Smooth muscle cell (in vitro differentiated cells): ENCODE measurements around the gene TRIM33. TPM values are rescaled to one million over a fixed set of nuclear protein-coding genes. Genes with fewer than 3 reads are reported as not detected.

ENCODE experiments used
- DNase-seq: peaks from one replicate; lab custom pipeline; 2025; ENCODE audit not compliant: unreplicated experiment; lab: John Stamatoyannopoulos, UW
- H2AFZ ChIP-seq: fragments of 200-600 bp; sonication (generic); 2 replicates; pipeline ENCODE4 v1.6.0; 2016; ENCODE audit warnings: antibody characterized with exemption, low read depth, mild to moderate bottlenecking
- H3F3A ChIP-seq: fragments of 200-600 bp; sonication (generic); 2 replicates; pipeline ENCODE4 v1.6.0; 2017; ENCODE audit warnings: antibody characterized with exemption, low read depth
- H3K27ac ChIP-seq: fragments of 200-600 bp; sonication (generic); 2 replicates; pipeline ENCODE4 v1.5.1; 2016; ENCODE audit warnings: low read depth, mild to moderate bottlenecking
- H3K27me3 ChIP-seq: fragments of 200-600 bp; sonication (generic); 2 replicates; pipeline ENCODE4 v1.6.1; 2016; ENCODE audit warnings: low read depth, mild to moderate bottlenecking
- H3K36me3 ChIP-seq: fragments of 200-600 bp; sonication (generic); 2 replicates; pipeline ENCODE4 v1.5.1; 2016; ENCODE audit warnings: low read depth
- H3K4me1 ChIP-seq: fragments of 200-600 bp; sonication (generic); 2 replicates; pipeline ENCODE4 v1.5.1; 2016; ENCODE audit warnings: low read depth
- H3K4me2 ChIP-seq: fragments of 200-600 bp; sonication (generic); 2 replicates; pipeline ENCODE4 v1.6.0; 2016; ENCODE audit warnings: mild to moderate bottlenecking
- H3K4me3 ChIP-seq: fragments of 200-600 bp; sonication (generic); 2 replicates; pipeline ENCODE4 v1.5.1; 2016; ENCODE audit warnings: mild to moderate bottlenecking
- H3K79me2 ChIP-seq: fragments of 200-600 bp; sonication (generic); 2 replicates; pipeline ENCODE4 v1.6.0; 2016; ENCODE audit warnings: low read depth, mild to moderate bottlenecking
- H3K9ac ChIP-seq: fragments of 200-600 bp; sonication (generic); 2 replicates; pipeline ENCODE4 v1.6.0; 2016; ENCODE audit warnings: low read depth
- H3K9me3 ChIP-seq: fragments of 200-600 bp; sonication (generic); replicated peaks from 2 replicates; pipeline ENCODE4 v1.5.1; 2016; ENCODE audit warnings: low read depth
- H4K20me1 ChIP-seq: fragments of 200-600 bp; sonication (generic); 2 replicates; pipeline ENCODE4 v1.6.0; 2016; ENCODE audit warnings: low read depth
- WGBS: methylation state at CpG from one replicate; pipeline ENCODE4 v1.1.7; 2016; ENCODE audit warnings: low lambda C conversion rate; 5-methylcytosine and 5-hydroxymethylcytosine counted together
- polyA plus RNA-seq: library from polyadenylated mRNA; unstranded; fragments of >200 nt; fragmentation: Nextera tagmentation; extraction: Ambion mirVana; gene quantifications from 2 replicates; pipeline ENCODE4 v1.2.1, GENCODE V29; 2016
- total RNA-seq: library from RNA; depleted of rRNA; stranded (reverse); fragments of >200 nt; gene quantifications from 2 replicates; pipeline ENCODE4 v1.2.3, GENCODE V29; 2014
- TF ChIP-seq, protein P1 (sequence below): fragments of 200-600 bp; sonication (generic); IDR thresholded peaks from 2 replicates; pipeline ENCODE4 v1.5.1; 2017; ENCODE audit warnings: borderline replicate concordance, mild to moderate bottlenecking, antibody characterized with exemption; ENCODE audit not compliant: insufficient read depth, poor library complexity, severe bottlenecking

TRIM33 gene
- total and polyA plus RNA-seq, 2 experiments from 2014 or later = 12.0 to 30.5 TPM

- Histone ChIP-seq H3K4me2 (no peak overlapping the region), H4K20me1 (peaks cover 93% of the 10 kb centered on the region), H3K9ac (no peak overlapping the region), H3K79me2 (peaks cover 98% of the 10 kb centered on the region), H2AFZ (no peak overlapping the region), H3F3A (no peaks in the 10 kb centered on the region), H3K4me3 (no peak overlapping the region), H3K36me3 (no peaks in the 10 kb centered on the region), H3K27ac (no peak overlapping the region), H3K27me3 (no peaks in the 10 kb centered on the region), H3K4me1 (peaks cover 16% of the 10 kb centered on the region), H3K9me3 (no peaks in the 10 kb centered on the region)
- no peak for DNase-seq
- WGBS = 85% methylated on average over 7 of the region's 7 CpGs
- TF ChIP-seq, protein P1, sequence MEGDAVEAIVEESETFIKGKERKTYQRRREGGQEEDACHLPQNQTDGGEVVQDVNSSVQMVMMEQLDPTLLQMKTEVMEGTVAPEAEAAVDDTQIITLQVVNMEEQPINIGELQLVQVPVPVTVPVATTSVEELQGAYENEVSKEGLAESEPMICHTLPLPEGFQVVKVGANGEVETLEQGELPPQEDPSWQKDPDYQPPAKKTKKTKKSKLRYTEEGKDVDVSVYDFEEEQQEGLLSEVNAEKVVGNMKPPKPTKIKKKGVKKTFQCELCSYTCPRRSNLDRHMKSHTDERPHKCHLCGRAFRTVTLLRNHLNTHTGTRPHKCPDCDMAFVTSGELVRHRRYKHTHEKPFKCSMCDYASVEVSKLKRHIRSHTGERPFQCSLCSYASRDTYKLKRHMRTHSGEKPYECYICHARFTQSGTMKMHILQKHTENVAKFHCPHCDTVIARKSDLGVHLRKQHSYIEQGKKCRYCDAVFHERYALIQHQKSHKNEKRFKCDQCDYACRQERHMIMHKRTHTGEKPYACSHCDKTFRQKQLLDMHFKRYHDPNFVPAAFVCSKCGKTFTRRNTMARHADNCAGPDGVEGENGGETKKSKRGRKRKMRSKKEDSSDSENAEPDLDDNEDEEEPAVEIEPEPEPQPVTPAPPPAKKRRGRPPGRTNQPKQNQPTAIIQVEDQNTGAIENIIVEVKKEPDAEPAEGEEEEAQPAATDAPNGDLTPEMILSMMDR = no peak
These were observed 7.0 kb downstream of the TRIM33 start for GRCh38 chr1:114503916-114504422.

GRCh38 chr1:114502080-114502479, 8.9 kb downstream of the TRIM33 start:
- TF ChIP-seq, protein P1 = no peak
- H3K27me3 ChIP-seq = no peaks in the 10 kb centered on the region
- H4K20me1 ChIP-seq = peaks cover 92% of the 10 kb centered on the region
- peaks cover 98% of the 10 kb centered on the region for H3K79me2 ChIP-seq
- H3K27ac ChIP-seq = no peak overlapping the region
- no peak overlapping the region for H3K9ac ChIP-seq
- H3K9me3 ChIP-seq = no peaks in the 10 kb centered on the region
- no peak overlapping the region for H3K4me2 ChIP-seq
- no peaks in the 10 kb centered on the region for H3F3A ChIP-seq
- H3K36me3 ChIP-seq = no peaks in the 10 kb centered on the region
- no peaks in the 10 kb centered on the region for H3K4me1 ChIP-seq
- no peak overlapping the region for H2AFZ ChIP-seq
- DNase-seq = no peak
- no peak overlapping the region for H3K4me3 ChIP-seq

DNA sequence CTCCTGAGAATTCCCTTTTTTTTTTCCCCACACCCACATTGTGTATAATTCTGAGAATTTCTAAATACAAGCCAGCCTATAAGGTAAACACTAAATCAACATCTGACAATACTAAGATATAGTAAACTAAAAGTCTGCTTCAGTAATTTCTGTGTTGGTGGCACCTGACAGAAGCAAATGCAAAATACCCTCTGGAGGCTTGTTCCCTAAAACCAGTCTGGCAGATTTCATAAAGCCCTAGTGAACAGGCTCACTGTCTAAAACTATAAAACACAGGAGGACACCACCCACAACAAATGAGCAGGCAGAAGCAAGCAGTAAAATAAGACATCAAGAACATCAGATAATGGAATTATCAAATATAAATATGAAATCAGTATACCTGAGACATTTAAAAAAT, 11.5 kb downstream of the TRIM33 start:
- no peaks in the 10 kb centered on the region for H3K27me3 ChIP-seq
- H3K4me2 ChIP-seq = no peak overlapping the region
- no peaks in the 10 kb centered on the region for H3K9me3 ChIP-seq
- no peak overlapping the region for H2AFZ ChIP-seq
- H3K9ac ChIP-seq = no peak overlapping the region
- H3K79me2 ChIP-seq = peaks cover 98% of the 10 kb centered on the region
- H3K4me1 ChIP-seq = no peaks in the 10 kb centered on the region
- no peaks in the 10 kb centered on the region for H3K36me3 ChIP-seq
- TF ChIP-seq, protein P1 = no peak
- peaks cover 90% of the 10 kb centered on the region for H4K20me1 ChIP-seq
- no peaks in the 10 kb centered on the region for H3F3A ChIP-seq
- DNase-seq = no peak
- no peak overlapping the region for H3K27ac ChIP-seq
- no peak overlapping the region for H3K4me3 ChIP-seq

DNA sequence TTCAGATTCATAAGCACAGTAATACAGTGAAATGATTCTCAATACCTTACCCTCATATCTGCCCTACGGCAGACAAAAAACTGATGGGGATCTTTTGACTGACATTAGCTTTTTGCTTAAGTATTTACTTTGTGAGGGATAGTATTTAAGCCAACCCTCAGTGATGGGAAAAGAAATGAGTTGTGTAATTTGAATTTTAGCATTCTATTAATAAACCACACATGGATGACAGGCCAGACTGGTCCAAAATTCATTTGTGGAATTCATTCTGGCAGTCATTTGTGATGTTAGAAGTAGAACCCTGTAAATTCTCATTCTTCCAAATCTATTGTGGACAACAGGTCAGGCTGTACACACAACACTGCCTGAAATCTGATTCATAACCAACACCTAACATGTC, 14.9 kb downstream of the TRIM33 start:
- H3K4me1 ChIP-seq = no peaks in the 10 kb centered on the region
- no peak for DNase-seq
- no peak overlapping the region for H3K4me2 ChIP-seq
- H2AFZ ChIP-seq = no peak overlapping the region
- no peaks in the 10 kb centered on the region for H3K27me3 ChIP-seq
- H3K79me2 ChIP-seq = peaks cover 98% of the 10 kb centered on the region
- H3K36me3 ChIP-seq = no peaks in the 10 kb centered on the region
- H4K20me1 ChIP-seq = peaks cover 77% of the 10 kb centered on the region
- no peaks in the 10 kb centered on the region for H3F3A ChIP-seq
- H3K9me3 ChIP-seq = no peaks in the 10 kb centered on the region
- TF ChIP-seq, protein P1 = no peak
- H3K9ac ChIP-seq = no peak overlapping the region
- no peak overlapping the region for H3K27ac ChIP-seq
- WGBS = 96% methylated on average over 1 of the region's 1 CpG
- H3K4me3 ChIP-seq = no peak overlapping the region
